SH-SY5Y (cell line): ENCODE results near the gene APP.

ENCODE experiments used
- GATA2 ChIP-seq: IDR thresholded peaks from 2 replicates; pipeline ENCODE4 v1.6.1; 2011; ENCODE audit warnings: mild to moderate bottlenecking, low read depth, low read length
- GATA3 ChIP-seq: IDR thresholded peaks from 2 replicates; pipeline ENCODE4 v1.6.1; 2011; ENCODE audit warnings: low read depth, mild to moderate bottlenecking, low read length, moderate library complexity

GRCh38 chr21:26169061-26169610, 1.4 kb downstream of the APP start:
- TF ChIP-seq GATA3 (no peak), GATA2 (no peak)
